Coronary artery (tissue), 2 donors: Measurements from ENCODE around the gene DEPP1.
A peak's percentile ranks its signal among the peaks of the same experiment; 100 is the strongest.

ENCODE experiments used
- DNase-seq: peaks from one replicate; pipeline ENCODE4 v3.0.0-alpha.2; 2017; ENCODE audit warnings: low spot score
- H3K27ac ChIP-seq, 2 donors: fragments of 200-600 bp; sonication (generic); one replicate each; pipeline ENCODE4 v1.5.1; 2016 to 2019
- H3K4me3 ChIP-seq: fragments of 200-600 bp; sonication (generic); 2 replicates; pipeline ENCODE4 v1.5.1; 2016; ENCODE audit warnings: mild to moderate bottlenecking, moderate library complexity
- CTCF ChIP-seq: fragments of 200-600 bp; sonication (generic); IDR thresholded peaks from one replicate; pipeline ENCODE4 v1.5.1; 2019; ENCODE audit warnings: antibody characterized with exemption

The DEPP1 gene

GRCh38 chr10:44992732-44993225 is 14.2 kb upstream of the DEPP1 start:
- no peak for TF ChIP-seq CTCF
- DNase-seq, result peak; percentile 67
- H3K27ac ChIP-seq, result peak overlapping the region; percentile 81 to 98
- no peak overlapping the region for H3K4me3 ChIP-seq

- peak; percentile 74 for DNase-seq
- peak overlapping the region; percentile 81 to 98 for H3K27ac ChIP-seq
- no peak for TF ChIP-seq CTCF
- H3K4me3 ChIP-seq, result no peak overlapping the region
Measured at GRCh38 chr10:44992070-44992731, 13.6 kb upstream of the DEPP1 start.

GRCh38 chr10:44991571-44991970 is 13.0 kb upstream of the DEPP1 start:
- DNase-seq, result peak; percentile 66
- no peak overlapping the region for H3K4me3 ChIP-seq
- H3K27ac ChIP-seq, result peak overlapping the region; percentile 81 to 98
- no peak for TF ChIP-seq CTCF

GRCh38 chr10:44990965-44991364 is 12.4 kb upstream of the DEPP1 start:
- H3K27ac ChIP-seq, result peak overlapping the region; percentile 81 to 98
- peak; percentile 65 for DNase-seq

GRCh38 chr10:44990302-44990655 is 11.7 kb upstream of the DEPP1 start:
- H3K4me3 ChIP-seq, result no peak overlapping the region
- peak; percentile 45 for DNase-seq
- no peak for TF ChIP-seq CTCF
- H3K27ac ChIP-seq, result peak overlapping the region; percentile 7 to 98

More at GRCh38 chr10:44990965-44991364, 12.4 kb upstream of the DEPP1 start:
- no peak for TF ChIP-seq CTCF
- H3K4me3 ChIP-seq, result no peak overlapping the region

GRCh38 chr10:44989597-44990301 is 11.1 kb upstream of the DEPP1 start:
- Histone ChIP-seq H3K4me3 (no peak overlapping the region), H3K27ac (peak overlapping the region in 1 of 2 donors; percentile 2)
- DNase-seq, result peak; percentile 60

More at GRCh38 chr10:44989597-44990301, 11.1 kb upstream of the DEPP1 start:
- TF ChIP-seq CTCF, result no peak
